HG03342 (cell line): ENCODE measurements around the gene UBE2U.

Experiments
- ATAC-seq: cut with Tn5 transposase; IDR thresholded peaks from one replicate; pipeline ENCODE4 v1.9.1; 2021; ENCODE audit warnings: mild to moderate bottlenecking, moderate library complexity; ENCODE audit not compliant: unreplicated experiment

The UBE2U gene

DNA sequence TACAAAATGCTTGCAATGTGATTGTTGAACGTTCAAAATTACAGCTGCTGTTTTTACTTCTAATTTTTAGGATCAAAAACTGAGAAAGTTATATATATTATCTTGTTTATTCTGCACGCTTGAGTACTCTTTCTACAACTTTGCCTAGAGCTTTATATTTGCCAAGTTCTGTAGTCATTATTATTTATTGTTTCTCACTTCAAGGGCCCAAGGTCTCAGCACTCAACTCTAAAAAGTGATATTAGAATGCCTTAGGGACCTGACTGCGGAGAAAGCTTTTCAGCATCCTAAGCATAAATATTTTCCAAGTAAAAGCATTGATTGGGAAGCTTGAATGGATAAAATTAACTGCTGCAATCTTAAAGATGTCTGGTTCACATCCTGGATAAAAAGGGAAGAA, 83.6 kb downstream of the UBE2U start:
- no peak for ATAC-seq

DNA sequence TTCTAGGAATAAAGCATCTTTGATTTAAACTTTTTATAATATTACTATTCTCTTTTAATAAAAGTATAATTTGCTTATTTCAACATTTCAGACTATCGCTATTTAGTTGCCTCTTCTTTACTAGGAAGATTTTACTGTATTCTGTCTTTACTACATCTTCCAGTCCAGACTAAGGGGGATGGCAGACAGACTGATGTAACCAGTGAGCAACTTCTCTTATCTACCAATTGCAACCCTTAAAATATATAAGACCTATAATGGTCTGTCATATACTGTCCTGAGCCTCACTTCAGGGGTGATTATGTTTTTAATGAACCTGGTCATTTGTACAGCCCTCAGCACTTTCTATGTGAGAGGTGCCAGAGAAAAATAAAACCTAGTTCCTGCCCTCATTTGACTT, 87.0 kb downstream of the UBE2U start:
- ATAC-seq = no peak

DNA sequence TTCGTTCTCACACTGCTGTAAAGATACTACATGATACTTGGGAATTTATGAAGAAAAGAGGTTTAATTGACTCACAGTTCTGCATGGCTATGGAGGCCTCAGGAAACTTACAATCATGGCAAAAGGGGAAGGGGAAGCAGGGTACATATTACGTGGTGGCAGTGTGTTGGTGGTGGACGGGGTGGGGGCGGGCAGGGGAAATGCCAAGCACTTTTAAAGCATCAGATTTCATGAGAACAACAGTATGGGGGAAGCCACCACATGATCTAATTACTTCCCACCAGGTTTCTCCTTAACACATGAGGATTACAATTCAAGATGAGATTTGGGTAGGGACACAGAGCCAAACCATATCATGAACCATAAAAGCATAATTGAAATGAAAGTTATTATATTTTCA, 88.5 kb downstream of the UBE2U start:
- no peak for ATAC-seq

GRCh38 chr1:64292399-64292798, 89.0 kb downstream of the UBE2U start:
- no peak for ATAC-seq

DNA sequence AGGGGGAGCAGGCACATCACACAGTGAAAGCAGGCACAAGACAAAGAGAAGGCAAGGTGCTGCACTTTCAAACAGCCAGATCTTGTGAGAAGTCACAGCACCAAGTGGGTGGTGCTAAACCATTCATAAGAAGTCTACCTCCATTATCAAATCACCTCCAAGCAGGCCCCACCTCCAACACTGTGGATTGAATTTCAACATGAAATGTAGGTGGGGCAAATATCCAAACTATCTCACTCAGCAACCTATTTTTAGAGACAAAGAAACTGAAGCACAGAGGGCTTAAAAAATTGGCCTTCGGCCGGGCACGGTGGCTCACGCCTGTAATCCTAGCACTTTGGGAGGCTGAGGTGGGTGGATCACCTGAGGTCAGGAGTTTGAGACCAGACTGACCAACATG, 90.4 kb downstream of the UBE2U start:
- no peak for ATAC-seq

DNA sequence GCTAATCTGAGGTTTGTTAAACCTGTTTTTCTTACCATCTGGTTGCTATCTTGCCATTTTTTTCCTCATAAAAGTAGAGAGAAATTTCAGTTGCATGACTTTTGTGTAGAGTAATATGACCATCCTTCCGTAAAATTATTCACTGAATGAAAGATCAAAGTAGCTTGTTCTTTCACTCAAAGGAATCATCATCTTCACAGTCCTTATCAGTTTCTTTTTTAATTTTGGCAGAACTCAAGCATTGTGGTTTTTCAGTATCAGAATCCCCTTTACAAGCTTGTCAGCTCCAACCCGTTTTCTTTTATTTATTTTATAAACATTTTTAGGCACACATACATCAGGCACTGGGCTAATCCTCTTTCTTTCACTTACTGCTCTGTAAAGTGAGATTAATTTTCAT, 91.7 kb downstream of the UBE2U start:
- no peak for ATAC-seq

DNA sequence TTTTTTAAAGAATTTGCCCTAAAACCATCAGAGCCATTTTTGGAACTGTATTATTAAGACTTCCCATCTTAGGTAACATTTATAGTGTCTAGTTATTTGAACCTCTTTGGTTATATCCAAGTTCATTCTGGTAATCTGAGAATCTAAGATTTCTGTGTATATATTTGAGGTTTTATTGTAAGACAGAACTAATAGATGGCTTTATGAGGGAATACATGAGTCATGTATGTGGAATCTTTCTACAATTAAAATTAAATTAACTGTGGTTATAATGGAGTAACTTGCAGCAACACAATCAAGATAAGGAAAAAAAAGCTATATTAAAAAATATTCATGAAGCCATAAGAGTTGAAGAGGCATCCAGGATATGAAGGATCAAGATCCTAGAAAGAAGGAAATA, 92.1 kb downstream of the UBE2U start:
- no peak for ATAC-seq

DNA sequence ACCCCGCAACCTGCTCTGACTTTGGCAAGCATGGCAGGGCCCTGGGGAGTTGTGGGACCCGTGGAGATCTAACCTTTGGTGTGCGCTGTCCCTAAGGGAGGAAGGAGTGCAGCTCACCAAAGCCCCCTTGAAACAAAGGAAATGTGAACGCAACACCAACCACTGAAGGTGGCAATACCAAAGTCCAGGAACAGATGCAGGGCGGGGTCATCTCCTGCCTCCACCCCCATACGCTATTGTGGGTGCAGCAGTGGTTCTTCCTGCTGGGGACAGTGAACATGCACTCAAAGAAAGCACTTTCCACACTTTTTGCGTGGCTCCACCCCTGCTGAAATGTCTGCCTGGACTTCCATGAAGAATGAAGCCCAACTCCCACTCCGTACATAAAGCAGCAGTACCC, 93.0 kb downstream of the UBE2U start:
- ATAC-seq = no peak

GRCh38 chr1:64302194-64302593, 98.8 kb downstream of the UBE2U start:
- no peak for ATAC-seq

DNA sequence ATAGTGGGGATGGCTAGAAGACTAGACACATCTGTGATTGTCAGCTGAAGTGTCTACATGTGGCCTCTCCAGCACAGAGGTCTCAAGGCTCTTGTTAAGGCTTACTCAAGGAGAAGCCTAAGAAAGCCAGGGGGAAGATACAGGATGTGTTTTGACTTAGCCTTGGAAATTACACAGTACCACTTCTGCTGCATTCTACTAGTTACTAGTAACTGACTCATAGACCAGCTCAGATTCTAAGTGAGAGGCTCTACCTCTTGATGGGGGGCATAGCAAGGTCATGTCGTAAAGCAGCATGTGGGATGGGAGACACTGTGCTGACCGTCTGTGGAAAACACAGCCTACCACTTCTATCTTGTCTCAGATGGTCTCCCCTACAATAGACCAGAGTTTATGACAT, 99.5 kb downstream of the UBE2U start:
- no peak for ATAC-seq

- no peak for ATAC-seq
Measured at GRCh38 chr1:64304823-64305222, 101.4 kb downstream of the UBE2U start.

- no peak for ATAC-seq
Measured at GRCh38 chr1:64308866-64309265, 105.4 kb downstream of the UBE2U start.

DNA sequence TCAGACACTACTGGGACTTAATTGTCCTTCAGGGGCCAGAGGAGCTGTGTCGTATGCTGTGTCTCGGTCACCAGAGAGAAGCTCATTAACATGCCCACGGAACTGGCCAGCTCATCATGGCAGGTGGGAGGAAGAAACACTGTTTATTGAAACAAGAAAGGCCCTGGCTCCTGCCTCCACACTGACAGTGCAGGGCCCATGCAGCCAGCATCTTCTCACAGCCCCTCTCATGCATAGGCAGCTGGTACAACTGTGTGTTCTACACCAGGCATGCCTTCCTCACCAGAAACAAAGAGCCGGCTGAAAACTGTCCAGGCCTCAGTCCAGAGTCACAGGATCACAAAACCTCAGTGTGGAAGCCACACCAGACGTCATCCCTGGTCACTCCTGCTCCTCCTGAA, 106.0 kb downstream of the UBE2U start:
- no peak for ATAC-seq

GRCh38 chr1:64310760-64311159, 107.3 kb downstream of the UBE2U start:
- ATAC-seq = no peak

DNA sequence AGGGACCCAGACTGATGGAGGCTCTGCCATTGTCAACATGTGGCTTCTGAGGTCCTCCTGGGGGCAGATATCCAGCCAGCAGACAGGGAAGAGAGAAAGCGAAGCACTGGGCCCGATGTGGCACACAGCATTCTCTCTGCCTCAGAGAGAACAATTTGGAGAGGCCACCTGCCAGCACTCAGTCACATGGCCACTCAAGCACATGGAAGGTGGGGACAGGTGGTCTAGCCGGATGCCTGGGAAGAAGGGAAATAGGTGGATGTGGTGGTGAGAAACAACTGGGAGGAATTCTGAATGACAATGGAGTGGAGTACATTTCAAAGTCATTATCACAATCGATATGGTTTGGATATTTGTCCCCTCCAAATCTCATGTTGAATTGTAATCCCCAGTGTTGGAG, 109.0 kb downstream of the UBE2U start:
- no peak for ATAC-seq

DNA sequence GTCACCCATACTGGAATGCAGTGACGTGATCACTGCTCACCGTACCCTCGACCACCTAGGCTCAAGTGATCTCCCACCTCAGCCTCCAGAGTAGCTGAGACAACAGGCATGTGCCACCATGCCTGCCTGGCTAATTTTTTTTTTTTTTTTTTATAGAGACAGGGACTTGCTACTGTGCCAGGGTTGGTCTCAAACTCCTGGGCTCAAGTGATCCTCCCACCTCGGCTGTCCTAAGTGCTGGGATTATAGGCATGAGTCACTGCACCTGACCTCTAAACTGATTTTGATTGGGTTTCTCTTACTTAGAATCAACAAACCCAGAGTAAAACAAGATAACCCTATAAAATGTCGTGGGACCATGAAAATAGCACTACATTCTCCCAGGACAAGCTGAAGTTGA, 112.0 kb downstream of the UBE2U start:
- ATAC-seq = no peak
